HG02642 (cell line): Measurements from ENCODE around the gene HDAC10.
"Not testable (repeated sequence)": the region's sequence is repeated elsewhere in the genome, so short reads cannot be mapped to it uniquely, and the experiment has no call there.

Source experiments
- ATAC-seq: cut with Tn5 transposase; IDR thresholded peaks from one replicate; pipeline ENCODE4 v1.9.1; 2021; ENCODE audit warnings: mild to moderate bottlenecking; ENCODE audit not compliant: unreplicated experiment, poor library complexity

Gene HDAC10

DNA sequence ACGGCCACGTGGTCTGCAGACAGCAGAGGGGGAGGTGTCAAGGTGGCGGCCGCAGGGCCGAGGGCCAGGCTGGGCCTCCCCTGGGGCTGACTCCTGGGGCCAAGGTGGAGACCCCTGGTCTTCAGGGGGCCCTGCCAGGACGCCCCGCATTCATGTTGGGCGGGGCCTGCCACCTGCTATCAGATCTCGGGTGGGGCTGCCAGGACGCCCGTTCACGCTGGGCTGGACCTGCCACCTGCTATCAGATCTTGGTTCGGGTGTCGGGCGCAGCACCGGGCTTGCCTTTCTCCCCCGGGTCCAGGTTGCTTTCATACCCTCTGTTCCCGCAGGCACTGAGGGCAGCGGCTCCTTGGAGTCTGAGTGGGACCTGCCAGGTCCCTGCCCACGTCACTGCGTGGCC is 35.2 kb upstream of the HDAC10 start:
- ATAC-seq = no peak

DNA sequence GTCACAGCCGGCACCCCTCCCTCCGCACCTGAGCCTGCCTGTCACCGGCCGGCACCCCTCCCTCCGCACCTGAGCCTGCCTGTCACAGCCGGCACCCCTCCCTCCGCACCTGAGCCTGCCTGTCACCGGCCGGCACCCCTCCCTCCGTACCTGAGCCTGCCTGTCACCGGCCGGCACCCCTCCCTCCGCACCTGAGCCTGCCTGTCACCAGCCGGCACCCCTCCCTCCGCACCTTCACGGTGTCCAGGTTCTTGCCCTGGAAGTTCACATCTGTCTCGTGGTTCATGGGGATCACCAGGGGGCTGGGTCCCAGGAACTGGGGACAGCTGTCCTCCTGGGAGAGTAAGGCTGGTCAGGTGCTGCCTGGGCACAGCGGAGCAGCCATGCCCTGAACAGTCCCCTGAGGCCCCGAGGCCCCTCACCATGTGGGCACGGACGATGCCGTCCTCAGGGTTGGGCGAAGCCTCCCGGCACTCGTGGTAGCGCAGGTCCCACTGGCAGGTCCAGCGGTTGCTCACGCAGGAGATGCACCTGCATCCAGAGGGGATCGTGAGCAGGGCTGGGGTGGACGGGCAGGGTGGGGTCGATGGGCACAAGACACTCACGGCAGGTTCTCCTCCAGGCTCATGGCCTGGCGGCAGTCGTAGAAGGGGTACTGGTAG is 34.6 kb upstream of the HDAC10 start:
- ATAC-seq = no peak

DNA sequence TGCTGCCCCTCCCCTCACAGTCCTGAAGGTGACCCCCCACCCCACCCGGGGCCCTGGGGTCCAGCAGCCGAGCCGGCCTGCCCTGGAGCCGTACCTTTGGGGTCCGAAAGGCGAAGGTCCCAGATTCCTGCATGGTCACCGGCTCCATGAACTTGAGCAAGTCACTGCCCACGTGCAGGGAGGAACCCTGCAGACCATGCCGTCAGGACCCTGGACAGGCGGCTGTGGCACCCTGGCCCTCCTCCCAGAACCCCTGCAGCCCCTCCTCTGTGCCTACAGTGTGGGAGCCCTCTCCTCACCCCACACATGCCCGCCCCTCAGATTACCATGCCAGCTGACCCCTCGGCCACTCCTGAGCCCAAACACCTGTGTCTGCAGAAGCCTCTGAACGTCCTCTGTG is 33.4 kb upstream of the HDAC10 start:
- no peak for ATAC-seq

DNA sequence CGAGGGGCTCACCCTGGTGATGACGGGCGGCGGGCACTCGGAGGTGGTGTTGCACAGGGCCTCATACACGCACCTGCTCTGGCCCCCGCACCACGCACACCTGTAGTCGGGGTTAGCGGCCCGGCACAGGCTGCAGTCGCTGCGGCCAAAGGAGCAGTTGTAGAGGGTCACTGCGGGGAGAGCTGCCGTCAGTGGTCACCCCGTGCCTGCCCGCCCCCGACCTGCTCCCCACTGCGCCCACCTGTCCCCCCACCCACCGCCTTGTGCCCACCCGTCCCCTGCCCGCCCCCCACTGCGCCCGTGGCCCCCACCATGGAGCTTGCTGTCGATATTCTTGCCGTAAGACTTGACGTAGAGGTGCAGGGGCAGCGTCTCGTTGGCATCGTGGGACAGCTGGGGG is 32.8 kb upstream of the HDAC10 start:
- ATAC-seq = no peak

DNA sequence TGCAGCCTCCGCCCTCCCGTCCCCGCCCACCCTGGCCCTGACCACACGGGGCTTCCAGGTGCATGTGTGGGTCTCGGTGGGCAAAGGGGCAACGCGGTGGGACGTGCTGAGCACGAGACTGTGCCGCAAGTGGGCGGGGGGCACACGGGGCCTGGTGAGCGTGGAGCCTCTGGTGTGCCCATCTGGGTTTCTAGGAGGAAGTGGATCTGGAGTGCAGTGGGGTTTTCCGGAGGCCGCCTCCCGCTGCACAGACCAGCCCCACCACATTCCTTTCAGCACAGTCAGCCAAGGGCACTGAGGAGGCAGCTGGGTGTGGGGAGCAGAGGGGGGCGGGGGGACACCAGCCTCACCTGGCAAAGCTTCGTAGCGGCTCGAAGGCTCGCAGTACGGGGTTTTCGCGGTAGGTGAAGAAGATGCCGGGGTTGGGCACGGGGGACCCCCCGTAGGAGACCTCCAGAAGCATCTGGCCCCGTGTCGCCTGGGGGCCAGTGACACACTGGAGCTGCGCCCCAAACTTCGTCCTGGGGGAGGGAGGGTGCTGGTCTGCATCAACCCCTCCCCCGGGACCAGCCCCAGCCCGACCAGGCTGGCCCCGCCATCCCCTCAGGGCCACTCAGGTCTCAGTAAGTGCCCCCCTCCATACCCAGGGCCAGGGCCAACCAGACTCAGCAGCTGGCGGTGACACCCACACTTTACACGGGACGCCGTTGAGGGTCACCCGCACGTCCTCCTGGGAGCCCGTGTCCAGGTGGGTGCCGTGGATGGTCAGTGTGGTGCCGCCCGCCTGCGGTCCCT is 31.5 kb upstream of the HDAC10 start:
- no peak for ATAC-seq

DNA sequence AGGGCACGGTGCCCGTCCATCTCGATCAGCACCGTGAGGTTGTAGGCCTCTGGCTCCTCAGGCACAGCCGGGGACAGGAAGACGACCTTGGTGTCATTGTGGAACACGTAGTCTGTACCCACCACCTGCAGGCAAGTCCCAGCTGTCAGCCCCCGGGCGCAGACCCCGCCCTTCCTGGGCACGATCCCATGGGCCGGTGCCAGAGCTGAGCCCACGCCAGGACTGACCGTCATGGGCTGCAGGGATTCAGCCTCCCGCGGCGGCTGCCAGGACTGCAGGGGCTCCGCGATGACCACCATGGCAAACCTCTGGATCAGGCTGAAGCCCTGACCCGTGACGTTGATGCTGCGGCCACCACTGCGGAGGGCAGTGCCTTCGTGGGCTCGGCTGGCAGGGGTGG is 30.9 kb upstream of the HDAC10 start:
- no peak for ATAC-seq

DNA sequence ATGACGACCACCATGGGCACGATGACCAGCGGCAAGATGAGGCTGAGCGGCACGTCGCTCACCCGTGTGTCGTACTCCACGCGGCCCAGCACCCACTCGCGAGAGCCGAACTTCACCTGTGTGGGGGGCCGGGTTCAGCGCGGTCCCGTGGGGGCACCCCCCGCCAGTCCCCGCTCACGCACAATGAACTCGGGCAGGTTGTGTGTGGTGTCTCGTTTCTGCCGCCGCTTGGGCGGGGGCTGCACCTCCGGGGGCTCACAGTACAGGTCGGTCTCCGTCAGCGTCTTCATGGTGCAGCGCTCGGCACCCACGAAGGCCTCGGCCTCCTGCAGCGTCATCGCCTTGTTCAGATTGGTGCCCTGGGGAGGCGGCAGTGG is 30.3 kb upstream of the HDAC10 start:
- no peak for ATAC-seq

DNA sequence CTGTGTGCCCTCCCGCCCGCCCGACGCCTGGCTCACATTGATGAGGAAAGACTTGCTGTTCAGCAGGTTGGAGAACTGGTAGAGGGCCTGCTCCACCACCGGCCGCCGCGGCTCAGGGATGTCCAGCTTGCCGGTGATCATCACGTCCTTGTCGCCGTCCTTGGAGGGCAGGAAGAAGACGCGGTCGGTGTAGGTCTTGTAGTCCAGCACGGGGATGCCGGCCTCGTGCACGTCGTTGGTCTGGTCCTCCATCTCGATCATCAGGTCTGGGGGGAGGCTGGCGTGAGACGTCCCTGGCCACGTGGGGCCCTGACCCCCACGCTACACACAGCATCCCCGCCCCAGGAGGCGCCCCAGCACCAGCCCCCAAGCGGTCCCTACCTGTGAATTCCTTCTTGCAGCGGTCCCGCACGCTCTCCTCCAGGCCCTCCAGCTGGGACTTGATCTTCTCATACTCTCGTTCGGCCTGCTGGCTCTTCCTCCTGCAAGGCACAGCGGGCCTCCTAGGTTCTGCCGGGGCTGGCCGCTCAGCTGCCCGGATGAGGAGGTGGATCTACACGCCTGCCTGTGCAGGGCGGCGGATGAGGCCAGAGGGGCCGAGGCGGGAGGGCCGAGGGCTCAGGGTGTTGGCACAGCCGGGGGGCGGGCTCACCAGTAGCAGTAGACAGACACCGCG is 29.8 kb upstream of the HDAC10 start:
- no peak for ATAC-seq

DNA sequence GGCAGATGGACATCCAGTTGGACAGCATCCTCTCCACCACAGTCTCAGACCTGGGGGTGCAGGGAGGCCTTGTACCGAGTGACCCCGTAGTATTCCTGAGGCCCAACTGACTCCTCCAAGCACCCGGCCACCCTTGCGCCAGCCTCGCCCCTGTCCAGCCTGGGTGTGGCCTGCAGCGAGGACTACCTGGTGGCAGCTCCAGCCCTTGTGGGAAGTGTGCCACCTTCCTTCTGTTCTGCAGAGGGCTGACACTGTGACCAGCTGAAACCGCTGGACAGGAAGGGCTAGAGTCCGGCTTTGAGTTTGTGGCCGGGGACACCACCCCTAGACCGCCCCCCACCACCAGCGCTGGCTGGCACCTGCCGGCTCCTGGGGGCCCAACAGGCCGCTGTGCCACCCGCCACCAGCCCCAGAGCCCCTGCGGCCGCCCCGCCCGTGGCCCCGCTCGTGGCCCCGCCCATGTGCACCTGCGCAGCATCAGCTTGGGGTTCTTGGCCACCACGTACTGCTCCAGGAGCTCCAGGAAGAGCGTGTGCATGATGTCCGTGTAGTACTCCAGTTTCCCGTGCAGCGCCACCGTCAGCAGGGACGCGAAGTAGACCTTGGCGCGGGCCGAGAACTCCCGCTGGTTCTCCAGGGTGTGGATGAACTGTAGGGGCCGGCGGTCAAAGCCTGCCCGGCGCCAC is 29.1 kb upstream of the HDAC10 start:
- ATAC-seq = no peak

DNA sequence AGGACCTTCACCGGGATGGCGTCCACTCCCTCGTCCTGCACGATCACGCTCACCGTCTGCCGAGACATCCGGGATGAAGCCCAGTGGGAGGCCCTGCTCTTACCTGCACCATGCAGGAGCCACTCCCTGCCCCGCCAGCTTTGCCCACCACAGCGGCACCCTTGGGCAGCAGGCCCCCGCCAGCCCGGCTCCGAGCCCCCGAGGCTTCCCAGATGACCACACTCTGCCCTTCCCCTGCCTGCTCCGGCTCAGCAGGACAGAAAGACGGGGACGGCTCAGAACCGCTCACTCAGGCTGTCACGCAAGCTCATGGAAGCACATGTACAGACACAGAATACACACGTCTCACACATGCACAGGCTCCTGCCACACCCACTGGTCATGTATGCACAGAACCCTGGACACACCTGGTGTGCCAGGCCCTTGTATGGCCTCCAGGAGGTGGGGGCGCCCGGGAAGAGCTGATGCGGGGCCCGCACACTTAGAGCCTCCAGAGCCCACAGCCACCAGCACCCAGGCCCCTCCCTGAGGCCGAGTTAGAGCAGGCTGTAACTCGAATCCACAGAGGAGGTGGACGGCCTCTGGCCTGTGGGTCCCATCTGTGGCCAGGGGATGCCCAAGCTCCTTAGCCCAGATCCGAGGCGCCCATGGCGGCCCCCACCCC is 28.0 kb upstream of the HDAC10 start:
- no peak for ATAC-seq

DNA sequence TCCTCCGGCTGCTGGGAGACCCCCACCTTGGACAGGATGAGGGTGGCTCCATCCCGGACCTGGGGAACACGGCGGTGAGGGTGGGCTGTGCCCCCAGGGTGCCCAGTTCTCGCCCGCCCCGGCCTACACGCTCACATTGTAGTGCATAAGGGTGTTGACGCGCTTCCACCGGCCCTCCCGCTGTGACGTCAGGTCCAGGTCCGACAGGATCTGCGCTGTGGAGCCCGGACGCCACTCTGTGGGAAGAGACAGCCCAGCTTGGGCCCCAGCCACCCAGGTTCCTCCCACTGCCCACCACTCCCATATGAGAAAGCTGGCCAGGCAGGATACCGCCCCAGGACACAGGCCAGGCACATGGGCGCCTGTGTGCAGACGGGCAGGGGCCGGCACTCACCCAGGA is 27.4 kb upstream of the HDAC10 start:
- ATAC-seq = no peak

DNA sequence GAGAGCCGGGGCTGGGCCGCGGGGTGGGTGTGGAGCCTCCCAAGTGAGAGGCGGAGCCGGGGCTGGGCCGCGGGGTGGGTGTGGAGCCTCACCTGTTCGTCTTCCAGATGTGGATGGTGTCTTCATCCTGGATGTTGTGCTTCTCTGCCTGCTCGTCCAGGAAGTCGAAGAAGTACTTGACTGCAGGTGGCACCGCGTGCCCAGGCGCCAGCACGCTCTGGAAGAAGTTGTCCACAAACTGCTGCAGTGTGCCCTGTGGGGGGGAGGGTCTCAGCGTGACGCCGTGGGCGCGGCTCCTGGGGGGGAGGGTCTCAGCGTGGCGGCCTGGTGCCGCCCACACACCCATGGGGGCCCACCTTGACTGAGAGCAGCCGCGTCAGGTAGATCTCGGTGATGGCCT is 26.7 kb upstream of the HDAC10 start:
- no peak for ATAC-seq

DNA sequence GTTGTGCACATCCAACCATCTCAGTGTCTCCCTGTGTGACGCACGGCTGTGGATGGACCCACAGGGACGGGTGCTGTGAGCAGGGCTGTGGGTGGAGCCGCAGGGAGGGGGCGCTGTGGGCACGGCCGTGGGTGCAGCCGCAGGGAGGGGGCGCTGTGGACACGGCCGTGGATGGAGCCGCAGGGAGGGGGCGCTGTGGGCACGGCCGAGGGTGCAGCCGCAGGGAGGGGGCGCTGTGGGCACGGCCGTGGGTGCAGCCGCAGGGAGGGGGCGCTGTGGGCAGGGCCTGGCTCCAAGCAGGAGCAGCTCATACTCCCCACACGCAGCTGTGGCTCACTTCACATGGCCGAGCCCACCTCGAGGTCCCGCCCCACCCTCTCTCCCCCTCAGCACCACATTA is 25.1 kb upstream of the HDAC10 start:
- ATAC-seq = peak; percentile 79

DNA sequence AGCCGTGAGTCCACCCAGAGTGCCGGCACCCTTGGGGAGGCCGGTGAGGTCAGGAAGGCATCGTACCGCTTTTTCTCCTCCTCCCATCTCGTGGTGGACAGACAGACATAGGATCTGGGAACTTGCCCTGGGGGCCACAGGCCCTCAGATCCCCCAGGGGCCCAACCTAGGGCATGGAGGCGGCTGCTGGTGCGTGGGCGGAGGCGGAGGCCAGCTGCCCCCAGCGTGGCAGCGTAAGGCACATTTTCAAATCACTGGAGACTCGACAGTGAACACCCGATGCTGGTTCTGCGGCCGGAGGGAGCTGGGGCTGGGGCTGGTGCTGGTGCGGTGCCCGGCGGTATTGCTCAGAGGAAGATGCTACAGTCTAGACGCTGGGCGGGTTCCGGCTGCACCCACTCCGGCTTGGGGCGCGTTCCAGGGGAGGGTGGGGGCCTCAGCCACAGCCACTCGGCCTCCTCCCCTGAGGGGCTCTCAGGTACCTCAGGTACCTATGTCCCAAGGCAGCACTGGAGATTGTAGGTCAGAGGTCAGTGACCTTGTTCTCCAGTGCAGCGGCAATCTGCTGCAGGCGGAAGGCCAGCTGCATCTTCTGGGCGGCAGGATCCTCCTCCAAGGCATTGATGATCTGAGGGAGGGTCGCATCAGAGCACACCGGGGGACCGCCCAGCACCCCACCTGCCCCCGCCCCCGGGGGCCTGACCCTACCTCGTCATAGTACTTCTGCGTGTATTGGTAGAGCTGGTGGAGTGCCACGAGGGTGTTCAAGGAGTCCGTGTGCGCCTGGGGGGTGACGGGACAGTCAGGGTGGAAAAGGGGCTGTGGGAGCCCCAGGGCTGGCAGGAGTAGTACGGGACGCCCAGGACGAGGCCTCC is 24.4 kb upstream of the HDAC10 start:
- no peak for ATAC-seq

DNA sequence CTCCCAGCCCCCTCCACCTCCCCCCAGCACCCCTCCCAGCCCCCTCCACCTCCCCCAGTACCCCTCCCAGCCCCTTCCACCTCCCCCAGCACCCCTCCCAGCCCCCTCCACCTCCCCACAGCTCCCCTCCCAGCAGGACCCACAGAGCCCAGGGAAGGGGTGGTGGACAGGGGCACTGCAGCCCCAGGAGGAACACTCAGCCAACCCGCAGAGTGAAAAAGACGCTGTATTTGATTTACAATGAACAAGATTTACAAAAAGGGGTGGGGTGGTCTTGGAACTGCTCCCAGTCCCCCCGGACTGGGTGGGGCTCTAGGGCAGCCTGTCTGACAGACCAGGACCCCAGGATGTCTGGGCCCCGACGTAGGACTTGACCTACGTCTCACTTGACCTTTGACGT is 23.7 kb upstream of the HDAC10 start:
- ATAC-seq = no peak

DNA sequence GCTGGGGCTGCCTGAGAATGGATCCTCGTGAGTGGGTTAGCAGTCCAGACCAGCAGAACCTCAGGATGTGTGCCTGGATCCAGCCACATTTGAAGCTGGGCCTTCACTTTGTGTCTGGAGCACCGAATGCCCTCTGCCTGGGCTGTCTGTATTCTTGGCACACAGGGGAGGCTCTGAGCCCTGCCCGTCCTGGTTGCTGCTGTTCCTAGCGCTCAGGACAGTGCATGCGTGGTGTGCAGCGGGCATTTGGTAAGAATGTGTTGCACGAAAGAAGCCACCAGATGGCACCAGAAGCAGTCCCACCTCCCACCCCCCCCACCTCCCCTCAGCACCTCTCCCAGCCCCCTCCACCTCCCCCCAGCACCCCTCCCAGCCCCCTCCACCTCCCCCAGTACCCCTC is 23.2 kb upstream of the HDAC10 start:
- no peak for ATAC-seq

DNA sequence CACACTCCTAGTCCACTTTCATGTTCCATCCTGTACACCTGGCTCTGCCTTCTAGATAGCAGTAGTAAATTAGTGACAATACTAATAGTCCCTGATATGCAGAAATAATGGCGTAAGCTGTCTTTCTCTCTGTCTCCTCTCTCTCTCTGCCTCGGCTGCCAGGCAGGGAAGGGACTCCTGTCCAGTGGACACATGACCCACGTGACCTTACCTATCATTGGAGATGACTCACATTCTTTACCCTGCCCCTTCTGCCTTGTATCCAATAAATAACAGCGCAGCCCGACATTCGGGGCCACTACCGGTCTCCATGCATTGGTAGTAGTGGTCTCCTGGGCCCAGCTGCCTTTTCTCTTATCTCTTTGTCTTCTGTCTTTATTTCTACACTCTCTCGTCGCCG is 22.7 kb upstream of the HDAC10 start:
- ATAC-seq = not testable (repeated sequence)

DNA sequence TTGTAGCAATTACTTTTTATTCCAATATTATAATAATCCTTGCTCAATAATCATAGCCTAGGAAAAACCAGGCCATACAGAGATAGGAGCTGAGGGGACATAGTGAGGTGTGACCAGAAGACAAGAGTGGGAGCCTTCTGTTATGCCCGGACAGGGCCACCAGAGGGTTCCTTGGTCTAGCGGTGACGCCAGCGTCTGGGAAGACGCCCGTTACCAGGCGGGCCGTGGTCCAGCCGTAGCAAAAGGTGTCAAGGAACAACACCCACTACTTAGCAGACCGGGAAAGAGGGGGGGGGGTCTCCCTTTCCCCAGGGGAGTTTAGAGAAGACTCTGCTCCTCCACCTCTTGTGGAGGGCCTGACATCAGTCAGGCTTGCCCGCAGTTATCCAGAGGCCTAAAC is 22.3 kb upstream of the HDAC10 start:
- not testable (repeated sequence) for ATAC-seq

DNA sequence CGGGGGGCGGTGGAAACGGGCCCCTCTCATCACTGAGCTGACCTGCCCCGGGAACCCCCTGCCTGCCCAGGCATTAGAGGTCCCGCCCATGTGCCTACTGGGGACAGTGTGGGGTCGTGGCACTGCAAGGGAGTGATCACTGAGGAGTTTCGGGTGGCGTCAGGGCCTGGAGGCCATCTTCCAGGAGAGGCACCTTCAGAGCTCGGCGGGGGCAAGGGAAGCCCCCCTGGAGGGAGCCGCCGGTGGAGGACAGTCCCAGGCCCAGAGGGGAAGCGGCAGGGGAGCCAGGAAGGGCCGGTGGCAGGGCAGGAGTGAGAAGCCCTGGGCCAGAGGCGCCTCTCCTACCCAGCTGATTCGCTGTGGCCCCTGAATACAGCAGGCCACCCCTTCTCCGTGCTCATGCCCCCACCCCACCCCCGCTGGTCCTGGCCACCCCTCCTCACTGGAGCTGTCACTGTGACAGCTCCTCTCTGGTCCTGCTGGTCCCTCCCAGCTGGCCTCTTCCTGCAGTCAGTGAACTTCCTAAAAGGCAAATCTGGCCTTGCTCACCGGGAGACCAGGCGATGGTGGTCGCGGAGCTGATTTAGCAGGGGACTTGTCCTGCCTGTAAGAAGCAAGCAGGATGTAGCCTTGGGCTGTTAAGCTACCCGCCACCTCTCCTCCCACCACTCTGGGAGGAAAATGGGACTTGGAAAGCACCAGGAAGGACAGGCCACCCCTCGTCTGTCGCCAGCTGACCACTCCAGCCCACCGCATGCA is 21.2 kb upstream of the HDAC10 start:
- ATAC-seq = no peak
